Measurements from ENCODE around the gene MT4.

- TF ChIP-seq RAD21 (conservative IDR thresholded peaks at IDR 0.05 in 1 of 2, IDR thresholded peaks at IDR 0.05 in 1 of 2) (no peak), CTCF (IDR thresholded peaks at IDR 0.05) (no peak)
These were observed 3.7 kb upstream of the MT4 start for GRCh38 chr16:56561126-56561525.

Data from A549 (cell line).